ENCODE results near the gene DTX1.

DTX1 gene

DNA sequence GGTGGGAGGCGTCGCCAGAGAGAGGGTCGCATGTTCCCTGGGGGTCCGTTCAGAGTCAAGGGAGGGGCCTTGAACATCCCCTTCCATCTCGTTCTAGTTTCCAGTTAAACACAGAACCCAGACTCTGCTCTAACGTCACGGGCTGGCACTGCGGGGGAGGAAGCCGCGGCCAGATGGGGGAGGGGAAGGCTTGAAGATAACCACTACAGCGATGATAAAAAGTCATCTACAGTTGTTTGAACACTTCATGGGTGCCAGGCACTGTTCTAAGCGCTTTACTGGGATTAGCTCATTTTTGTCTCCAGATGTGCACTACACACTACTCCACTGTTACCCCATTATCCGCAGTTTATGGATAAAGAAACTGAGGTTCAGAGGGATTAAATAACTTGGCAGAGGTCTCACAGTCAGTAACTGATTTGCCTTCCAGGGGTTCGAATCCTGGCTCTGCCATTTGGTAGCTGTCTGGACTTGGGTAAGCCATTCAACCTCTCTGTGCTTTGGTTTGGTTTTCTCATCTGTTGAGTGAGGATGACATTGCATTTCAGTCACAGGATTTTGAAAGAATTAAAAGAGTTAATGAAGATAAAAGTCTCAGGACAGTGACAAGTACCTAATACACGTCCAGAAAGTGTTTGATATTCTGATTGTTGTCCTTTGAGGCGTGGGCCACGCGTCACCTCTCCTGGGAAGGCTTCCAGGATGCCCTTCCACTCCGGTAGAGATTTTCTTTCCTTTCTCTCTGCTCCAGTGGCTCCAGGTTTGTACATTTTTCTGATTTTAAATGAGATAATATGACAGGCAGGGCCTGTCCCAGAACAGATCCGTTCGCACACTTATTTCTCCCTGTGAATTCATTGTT is 79.8 kb downstream of the DTX1 start:
- Histone ChIP-seq H3K18ac (ENCODE audit: low read length) (no peak overlapping the region), H4K12ac (ENCODE audit: low read depth, low read length) (no peak overlapping the region), H3K4ac (ENCODE audit: low read depth, low read length) (no peak overlapping the region), H2BK120ac (ENCODE audit: insufficient read depth, low read length, poor library complexity) (no peak overlapping the region), H2BK12ac (ENCODE audit: low read length) (no peak overlapping the region), H2AK5ac (ENCODE audit: low read length) (no peak overlapping the region), H3K27me3 (ENCODE audit: insufficient read depth, low read length) (no peaks in the 10 kb centered on the region), H3K79me2 (ENCODE audit: control insufficient read depth, insufficient read depth, low read length, poor library complexity) (no peaks in the 10 kb centered on the region), H3K36me3 (ENCODE audit: control insufficient read depth in 1 of 2, insufficient read depth in 2 of 2, low read length in 2 of 2) (no peaks in the 10 kb centered on the region), H3K9ac (ENCODE audit: low read length) (no peak overlapping the region), H3K4me3 (ENCODE audit: low read depth, low read length) (no peak overlapping the region), H3K4me1 (ENCODE audit: control insufficient read depth in 1 of 2, insufficient read depth in 2 of 2, low read length in 2 of 2) (peaks cover 0 to 8% of the 10 kb centered on the region in 2 experiments), H2BK5ac (ENCODE audit: low read depth, low read length, poor library complexity) (no peak overlapping the region), H3K9me3 (ENCODE audit: insufficient read depth, low read depth, low read length) (no peaks in the 10 kb centered on the region), H3K79me1 (ENCODE audit: low read length) (no peaks in the 10 kb centered on the region), H3K27ac (ENCODE audit: low read depth, low read length) (no peak overlapping the region), H3K4me2 (ENCODE audit: low read length) (peak overlapping the region; percentile 29), H2AFZ (ENCODE audit: insufficient read depth, low read length, poor library complexity) (no peak overlapping the region), H3K23ac (ENCODE audit: low read length) (no peak overlapping the region), H4K91ac (ENCODE audit: low read depth, low read length) (no peak overlapping the region), H4K8ac (ENCODE audit: low read depth, low read length) (no peak overlapping the region), H3K14ac (ENCODE audit: low read length) (no peak overlapping the region)
- WGBS (ENCODE audit: extremely low coverage, insufficient coverage, insufficient read length): no CpG with 5 or more reads among the region's 21 CpGs
- no peak for DNase-seq

DNA sequence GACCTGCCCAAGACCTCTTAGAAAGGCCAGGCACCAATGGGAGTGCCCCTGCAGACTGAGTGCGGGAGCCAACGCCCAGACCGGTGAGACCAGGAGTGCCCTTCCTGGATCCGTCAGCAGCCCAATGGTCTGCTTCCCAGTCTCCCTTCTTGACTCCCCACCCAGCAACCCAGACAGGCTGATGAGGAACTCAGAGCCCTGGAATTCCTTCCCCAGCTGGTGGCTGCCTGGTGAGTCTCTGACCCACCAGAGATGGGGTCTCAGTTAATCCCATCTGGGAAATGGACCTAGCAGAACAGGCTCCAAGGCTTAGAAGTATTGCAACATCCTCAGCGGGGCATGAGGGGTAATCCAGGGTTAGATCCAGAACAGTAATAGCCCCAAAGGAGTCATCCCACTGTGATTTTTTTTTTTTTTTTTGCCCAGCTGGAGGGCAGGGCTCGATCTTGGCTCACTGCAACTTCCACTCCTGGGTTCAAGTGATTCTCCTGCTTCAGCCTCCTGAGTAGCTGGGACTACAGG is 80.5 kb downstream of the DTX1 start:
- Histone ChIP-seq H3K79me2 (ENCODE audit: control insufficient read depth, insufficient read depth, low read length, poor library complexity) (no peaks in the 10 kb centered on the region), H3K23ac (ENCODE audit: low read length) (no peak overlapping the region), H4K12ac (ENCODE audit: low read depth, low read length) (no peak overlapping the region), H2BK120ac (ENCODE audit: insufficient read depth, low read length, poor library complexity) (no peak overlapping the region), H3K9me3 (ENCODE audit: insufficient read depth, low read depth, low read length) (no peaks in the 10 kb centered on the region), H2AK5ac (ENCODE audit: low read length) (no peak overlapping the region), H4K8ac (ENCODE audit: low read depth, low read length) (no peak overlapping the region), H3K4me2 (ENCODE audit: low read length) (no peak overlapping the region), H3K79me1 (ENCODE audit: low read length) (no peaks in the 10 kb centered on the region), H3K4me3 (ENCODE audit: low read depth, low read length) (no peak overlapping the region), H3K4ac (ENCODE audit: low read depth, low read length) (no peak overlapping the region), H2BK12ac (ENCODE audit: low read length) (no peak overlapping the region), H4K91ac (ENCODE audit: low read depth, low read length) (no peak overlapping the region), H3K27me3 (ENCODE audit: insufficient read depth, low read length) (no peaks in the 10 kb centered on the region), H2AFZ (ENCODE audit: insufficient read depth, low read length, poor library complexity) (no peak overlapping the region), H2BK5ac (ENCODE audit: low read depth, low read length, poor library complexity) (no peak overlapping the region), H3K27ac (ENCODE audit: low read depth, low read length) (no peak overlapping the region), H3K14ac (ENCODE audit: low read length) (no peak overlapping the region), H3K36me3 (ENCODE audit: control insufficient read depth in 1 of 2, insufficient read depth in 2 of 2, low read length in 2 of 2) (no peaks in the 10 kb centered on the region), H3K4me1 (ENCODE audit: control insufficient read depth in 1 of 2, insufficient read depth in 2 of 2, low read length in 2 of 2) (peaks cover 0 to 8% of the 10 kb centered on the region in 2 experiments), H3K18ac (ENCODE audit: low read length) (no peak overlapping the region), H3K9ac (ENCODE audit: low read length) (no peak overlapping the region)
- no peak for DNase-seq
- no CpG with 5 or more reads among the region's 6 CpGs for WGBS (ENCODE audit: extremely low coverage, insufficient coverage, insufficient read length)

GRCh38 chr12:113137861-113138783 is 81.6 kb downstream of the DTX1 start:
- no peak overlapping the region for H3K4me2 ChIP-seq (ENCODE audit: low read length)
- no peak overlapping the region for H2BK12ac ChIP-seq (ENCODE audit: low read length)
- H3K79me1 ChIP-seq (ENCODE audit: low read length): no peaks in the 10 kb centered on the region
- no peak overlapping the region for H2BK5ac ChIP-seq (ENCODE audit: low read depth, low read length, poor library complexity)
- H3K9ac ChIP-seq (ENCODE audit: low read length): no peak overlapping the region
- H3K14ac ChIP-seq (ENCODE audit: low read length): no peak overlapping the region
- DNase-seq: no peak
- H4K91ac ChIP-seq (ENCODE audit: low read depth, low read length): no peak overlapping the region
- H4K8ac ChIP-seq (ENCODE audit: low read depth, low read length): no peak overlapping the region
- H3K79me2 ChIP-seq (ENCODE audit: control insufficient read depth, insufficient read depth, low read length, poor library complexity): no peaks in the 10 kb centered on the region
- H3K4me3 ChIP-seq (ENCODE audit: low read depth, low read length): no peak overlapping the region
- H4K12ac ChIP-seq (ENCODE audit: low read depth, low read length): no peak overlapping the region
- no peak overlapping the region for H2BK120ac ChIP-seq (ENCODE audit: insufficient read depth, low read length, poor library complexity)
- H3K23ac ChIP-seq (ENCODE audit: low read length): no peak overlapping the region
- H3K27ac ChIP-seq (ENCODE audit: low read depth, low read length): no peak overlapping the region
- no peaks in the 10 kb centered on the region for H3K36me3 ChIP-seq (ENCODE audit: control insufficient read depth in 1 of 2, insufficient read depth in 2 of 2, low read length in 2 of 2)
- peaks cover 0 to 8% of the 10 kb centered on the region in 2 experiments for H3K4me1 ChIP-seq (ENCODE audit: control insufficient read depth in 1 of 2, insufficient read depth in 2 of 2, low read length in 2 of 2)
- no peaks in the 10 kb centered on the region for H3K27me3 ChIP-seq (ENCODE audit: insufficient read depth, low read length)
- H2AK5ac ChIP-seq (ENCODE audit: low read length): no peak overlapping the region
- H3K4ac ChIP-seq (ENCODE audit: low read depth, low read length): no peak overlapping the region
- no peaks in the 10 kb centered on the region for H3K9me3 ChIP-seq (ENCODE audit: insufficient read depth, low read depth, low read length)
- no peak overlapping the region for H3K18ac ChIP-seq (ENCODE audit: low read length)
- H2AFZ ChIP-seq (ENCODE audit: insufficient read depth, low read length, poor library complexity): no peak overlapping the region
- no CpG with 5 or more reads among the region's 12 CpGs for WGBS (ENCODE audit: extremely low coverage, insufficient coverage, insufficient read length)

GRCh38 chr12:113138826-113139225 is 82.3 kb downstream of the DTX1 start:
- no peak overlapping the region for H3K4me2 ChIP-seq (ENCODE audit: low read length)

More at GRCh38 chr12:113138826-113139225, 82.3 kb downstream of the DTX1 start:
- DNase-seq: no peak
- Histone ChIP-seq H2AK5ac (ENCODE audit: low read length) (no peak overlapping the region), H3K79me2 (ENCODE audit: control insufficient read depth, insufficient read depth, low read length, poor library complexity) (no peaks in the 10 kb centered on the region), H3K18ac (ENCODE audit: low read length) (no peak overlapping the region), H3K4ac (ENCODE audit: low read depth, low read length) (no peak overlapping the region), H3K14ac (ENCODE audit: low read length) (no peak overlapping the region), H3K9ac (ENCODE audit: low read length) (no peak overlapping the region), H3K9me3 (ENCODE audit: insufficient read depth, low read depth, low read length) (no peaks in the 10 kb centered on the region), H2BK5ac (ENCODE audit: low read depth, low read length, poor library complexity) (no peak overlapping the region), H2BK12ac (ENCODE audit: low read length) (no peak overlapping the region), H4K8ac (ENCODE audit: low read depth, low read length) (no peak overlapping the region), H3K4me1 (ENCODE audit: control insufficient read depth in 1 of 2, insufficient read depth in 2 of 2, low read length in 2 of 2) (peaks cover 0 to 8% of the 10 kb centered on the region in 2 experiments), H3K27ac (ENCODE audit: low read depth, low read length) (no peak overlapping the region), H3K23ac (ENCODE audit: low read length) (no peak overlapping the region), H3K4me3 (ENCODE audit: low read depth, low read length) (no peak overlapping the region), H2AFZ (ENCODE audit: insufficient read depth, low read length, poor library complexity) (no peak overlapping the region), H2BK120ac (ENCODE audit: insufficient read depth, low read length, poor library complexity) (no peak overlapping the region), H4K12ac (ENCODE audit: low read depth, low read length) (no peak overlapping the region), H3K79me1 (ENCODE audit: low read length) (no peaks in the 10 kb centered on the region), H4K91ac (ENCODE audit: low read depth, low read length) (no peak overlapping the region), H3K36me3 (ENCODE audit: control insufficient read depth in 1 of 2, insufficient read depth in 2 of 2, low read length in 2 of 2) (no peaks in the 10 kb centered on the region), H3K27me3 (ENCODE audit: insufficient read depth, low read length) (no peaks in the 10 kb centered on the region)
- no CpG with 5 or more reads among the region's 3 CpGs for WGBS (ENCODE audit: extremely low coverage, insufficient coverage, insufficient read length)

Data from trophoblast cell (in vitro differentiated cells and primary cell).